Measurements from ENCODE around the gene ESYT1. TPM values are rescaled to one million over a fixed set of nuclear protein-coding genes. Genes with fewer than 3 reads are reported as not detected.
A peak's percentile ranks its signal among the peaks of the same experiment; 100 is the strongest.

ESYT1 gene
- total and polyA plus RNA-seq, 8 donors: 8.6 to 142 (median 29.7) TPM

DNA sequence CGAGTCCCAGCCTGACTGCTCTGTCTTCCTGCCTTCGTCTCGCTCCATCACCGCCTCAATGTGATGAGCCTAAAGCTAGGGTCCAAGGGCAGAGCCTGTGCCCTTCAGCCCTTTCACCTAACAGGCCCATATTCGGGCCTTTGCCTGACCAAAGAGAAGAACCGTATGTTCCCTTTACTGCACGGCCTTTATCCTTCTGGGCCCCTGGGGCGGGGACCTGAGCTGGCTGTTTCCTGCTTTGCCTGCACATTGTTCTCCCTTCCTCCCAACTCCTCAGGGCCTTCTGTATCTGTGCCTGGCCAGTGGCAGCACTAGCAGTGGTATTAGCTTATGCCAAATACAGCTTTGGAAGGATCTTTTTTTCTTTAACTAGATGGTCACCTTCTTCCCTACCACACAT, 15.8 kb downstream of the ESYT1 start:
- peaks cover 5 to 37% (median 16%) of the 10 kb centered on the region in 4 donors for H3K4me1 ChIP-seq
- 59 to 74% (median 69%) methylated on average over 8 of the region's 8 CpGs for WGBS, 5 donors
- H3K36me3 ChIP-seq: peaks cover 53 to 67% (median 64%) of the 10 kb centered on the region in 4 donors
- peak overlapping the region in 3 of 5 donors; percentile 40 to 71 (median 57) for H3K27ac ChIP-seq
- peak in 1 of 2 donors; percentile 55 for DNase-seq
- no peak overlapping the region for H3K4me3 ChIP-seq
- intact Hi-C loops (cut with DNase I; ENCODE audit: low total_unique reads): no loop called here
- TF ChIP-seq POLR2A (IDR thresholded peaks at IDR 0.05) (no peak), CTCF (IDR thresholded peaks at IDR 0.05) (no peak), EP300 (IDR thresholded peaks at IDR 0.05) (no peak), POLR2AphosphoS5 (IDR thresholded peaks at IDR 0.05) (no peak)
- H3K9me3 ChIP-seq: no peaks in the 10 kb centered on the region
- H3K27me3 ChIP-seq: no peaks in the 10 kb centered on the region

DNA sequence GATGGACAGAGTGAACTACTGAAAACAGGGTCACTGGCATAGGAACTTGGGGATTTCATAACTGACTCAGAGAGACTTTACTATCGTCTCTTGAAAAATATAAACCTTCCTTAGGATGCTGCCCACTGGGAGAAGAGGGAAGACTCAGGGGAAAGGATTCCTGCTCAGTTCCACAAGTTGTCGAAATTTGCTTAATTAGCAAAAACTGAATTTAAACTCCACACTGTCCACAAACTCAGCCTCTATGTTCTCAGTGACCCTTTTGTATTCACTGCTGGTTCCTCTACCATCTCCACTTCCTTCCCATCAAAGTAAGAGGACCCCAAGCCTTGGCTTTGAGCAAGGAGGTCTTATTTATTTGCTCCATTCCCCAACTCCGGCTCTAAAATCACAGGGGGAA, 17.1 kb downstream of the ESYT1 start:
- peaks cover 5 to 38% (median 16%) of the 10 kb centered on the region in 4 donors for H3K4me1 ChIP-seq
- TF ChIP-seq POLR2A (IDR thresholded peaks at IDR 0.05) (no peak), CTCF (IDR thresholded peaks at IDR 0.05) (no peak), EP300 (IDR thresholded peaks at IDR 0.05) (no peak), POLR2AphosphoS5 (IDR thresholded peaks at IDR 0.05) (no peak)
- peak overlapping the region in 1 of 5 donors; percentile 71 for H3K27ac ChIP-seq
- DNase-seq: no peak
- H3K4me3 ChIP-seq: no peak overlapping the region
- no peaks in the 10 kb centered on the region for H3K27me3 ChIP-seq
- peaks cover 40 to 53% (median 51%) of the 10 kb centered on the region in 4 donors for H3K36me3 ChIP-seq
- H3K9me3 ChIP-seq: no peaks in the 10 kb centered on the region
- intact Hi-C loops (cut with DNase I; ENCODE audit: low total_unique reads): no loop called here
- 85 to 95% (median 90%) methylated on average over 3 of the region's 3 CpGs for WGBS, 5 donors

GRCh38 chr12:56146492-56147460, 18.7 kb downstream of the ESYT1 start:
- 62 to 66% (median 64%) methylated on average over 13 of the region's 13 CpGs for WGBS, 5 donors
- Histone ChIP-seq H3K27ac (peak overlapping the region in 3 of 5 donors; percentile 25 to 58 (median 53)), H3K9me3 (no peaks in the 10 kb centered on the region), H3K4me1 (peaks cover 14 to 53% (median 22%) of the 10 kb centered on the region in 4 donors), H3K4me3 (no peak overlapping the region), H3K27me3 (no peaks in the 10 kb centered on the region), H3K36me3 (peaks cover 28 to 38% (median 35%) of the 10 kb centered on the region in 4 donors)
- peak in 1 of 2 donors; percentile 82 for DNase-seq
- TF ChIP-seq CTCF (IDR thresholded peaks at IDR 0.05): no peak
- TF ChIP-seq POLR2AphosphoS5 (IDR thresholded peaks at IDR 0.05): peak in 1 of 3 donors; percentile 8
- intact Hi-C loops (cut with DNase I; ENCODE audit: low total_unique reads): no loop called here

DNA sequence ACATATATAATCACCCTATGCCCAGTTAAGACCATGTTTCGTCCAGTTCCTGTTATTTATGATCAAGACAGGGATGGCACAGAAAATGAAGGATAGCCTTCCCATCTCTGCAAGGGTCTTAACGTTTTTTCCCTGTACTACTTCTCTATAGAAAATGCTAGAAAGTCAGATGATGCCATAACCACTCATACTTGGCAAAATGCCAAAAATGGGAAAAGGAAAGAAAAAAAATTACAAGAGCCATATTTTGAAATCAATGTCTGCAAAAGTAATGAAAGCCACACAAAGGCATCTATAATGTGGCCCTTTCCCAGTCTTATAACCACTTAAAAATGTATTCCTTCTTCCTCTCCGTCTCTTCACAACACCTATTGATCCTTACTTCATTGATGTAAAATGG, 22.5 kb downstream of the ESYT1 start:
- H3K36me3 ChIP-seq: no peaks in the 10 kb centered on the region
- no peaks in the 10 kb centered on the region for H3K9me3 ChIP-seq
- H3K4me3 ChIP-seq: no peak overlapping the region
- no peaks in the 10 kb centered on the region for H3K27me3 ChIP-seq
- peak in 1 of 2 donors; percentile 18 for DNase-seq
- no peak overlapping the region for H3K27ac ChIP-seq
- intact Hi-C loops (cut with DNase I; ENCODE audit: low total_unique reads): no loop called here
- TF ChIP-seq POLR2A (IDR thresholded peaks at IDR 0.05) (no peak), EP300 (IDR thresholded peaks at IDR 0.05) (no peak), POLR2AphosphoS5 (IDR thresholded peaks at IDR 0.05) (no peak), CTCF (IDR thresholded peaks at IDR 0.05) (no peak)
- 64 to 67% (median 65%) methylated on average over 3 of the region's 3 CpGs for WGBS, 5 donors
- peaks cover 20 to 51% (median 37%) of the 10 kb centered on the region in 4 donors for H3K4me1 ChIP-seq
